ENCODE results near the gene RILP.

Gene RILP

GRCh38 chr17:1604831-1605528 lies 44.7 kb downstream of the RILP start:
- no peak for DNase-seq (ENCODE audit: low read depth)

- no peak for DNase-seq (ENCODE audit: low read depth)
Observed at GRCh38 chr17:1601571-1601970, 48.1 kb downstream of the RILP start.

- DNase-seq (ENCODE audit: low read depth): no peak
Observed at GRCh38 chr17:1598399-1599095, 51.1 kb downstream of the RILP start.

- DNase-seq (ENCODE audit: low read depth): no peak
Observed at GRCh38 chr17:1597861-1598342, 51.8 kb downstream of the RILP start.
